HG02981 (cell line): Measurements from ENCODE around the gene BEND7.
"Not testable (repeated sequence)": the region's sequence is repeated elsewhere in the genome, so short reads cannot be mapped to it uniquely, and the experiment has no call there.

Source experiments
- ATAC-seq: cut with Tn5 transposase; IDR thresholded peaks from one replicate; pipeline ENCODE4 v1.9.1; 2021; ENCODE audit warnings: mild to moderate bottlenecking, moderate library complexity; ENCODE audit not compliant: unreplicated experiment

BEND7 gene

GRCh38 chr10:13528875-13529713 lies at the start of gene BEND7:
Gene BEND7, minus strand, starts transcription at chr10:13529014. Its CDS starts 481 bp downstream, at chr10:13528533.
- no peak for ATAC-seq

- no peak for ATAC-seq
Measured at GRCh38 chr10:13573960-13574359, 45.1 kb upstream of the BEND7 start.

- ATAC-seq, result no peak
Measured at GRCh38 chr10:13571541-13571940, 42.7 kb upstream of the BEND7 start.

- no peak for ATAC-seq
Measured at GRCh38 chr10:13567030-13567429, 38.2 kb upstream of the BEND7 start.

- ATAC-seq, result no peak
Measured at GRCh38 chr10:13564576-13564975, 35.8 kb upstream of the BEND7 start.

- no peak for ATAC-seq
Measured at GRCh38 chr10:13563481-13564445, 34.9 kb upstream of the BEND7 start.

GRCh38 chr10:13560597-13560996 lies 31.8 kb upstream of the BEND7 start:
- no peak for ATAC-seq

GRCh38 chr10:13559124-13559700 lies 30.4 kb upstream of the BEND7 start:
- no peak for ATAC-seq

- ATAC-seq, result no peak
Measured at GRCh38 chr10:13555884-13556510, 27.2 kb upstream of the BEND7 start.

GRCh38 chr10:13550802-13551201 lies 22.0 kb upstream of the BEND7 start:
- no peak for ATAC-seq

- ATAC-seq, result no peak
Measured at GRCh38 chr10:13542533-13542932, 13.7 kb upstream of the BEND7 start.

- not testable (repeated sequence) for ATAC-seq
Measured at GRCh38 chr10:13537985-13538384, 9.2 kb upstream of the BEND7 start.

- no peak for ATAC-seq
Measured at GRCh38 chr10:13536674-13537366, 8.0 kb upstream of the BEND7 start.

GRCh38 chr10:13535346-13535745 lies 6.5 kb upstream of the BEND7 start:
- ATAC-seq, result no peak

GRCh38 chr10:13529714-13529973 lies 830 bp upstream of the BEND7 start:
- no peak for ATAC-seq

- no peak for ATAC-seq
Measured at GRCh38 chr10:13528123-13528874, 515 bp downstream of the BEND7 start.

- ATAC-seq, result no peak
Measured at GRCh38 chr10:13527864-13528122, 1.0 kb downstream of the BEND7 start.

- no peak for ATAC-seq
Measured at GRCh38 chr10:13526948-13527863, 1.6 kb downstream of the BEND7 start.

- ATAC-seq, result no peak
Measured at GRCh38 chr10:13525663-13526062, 3.2 kb downstream of the BEND7 start.
